HG02973 (cell line): ENCODE data around the gene ZBTB44.
"Not testable (repeated sequence)": the region's sequence is repeated elsewhere in the genome, so short reads cannot be mapped to it uniquely, and the experiment has no call there.

Experiments
- ATAC-seq: cut with Tn5 transposase; IDR thresholded peaks from one replicate; pipeline ENCODE4 v1.9.1; 2021; ENCODE audit warnings: moderate library complexity; ENCODE audit not compliant: unreplicated experiment

Gene ZBTB44

GRCh38 chr11:130313383-130314183, 1.1 kb downstream of the ZBTB44 start:
- no peak for ATAC-seq

GRCh38 chr11:130312046-130312445, 2.7 kb downstream of the ZBTB44 start:
- ATAC-seq = no peak

GRCh38 chr11:130310622-130311021, 4.1 kb downstream of the ZBTB44 start:
- ATAC-seq = no peak

GRCh38 chr11:130308886-130309285, 5.8 kb downstream of the ZBTB44 start:
- no peak for ATAC-seq

GRCh38 chr11:130308059-130308458, 6.7 kb downstream of the ZBTB44 start:
- ATAC-seq = no peak

GRCh38 chr11:130304651-130305050, 10.1 kb downstream of the ZBTB44 start:
- ATAC-seq = no peak

GRCh38 chr11:130301002-130301401, 13.7 kb downstream of the ZBTB44 start:
- ATAC-seq = no peak

- ATAC-seq = peak; percentile 61
Observed at GRCh38 chr11:130300567-130300966, 14.2 kb downstream of the ZBTB44 start.

- no peak for ATAC-seq
Observed at GRCh38 chr11:130299978-130300377, 14.7 kb downstream of the ZBTB44 start.

GRCh38 chr11:130295657-130296056, 19.1 kb downstream of the ZBTB44 start:
- no peak for ATAC-seq

- no peak for ATAC-seq
Observed at GRCh38 chr11:130282111-130282510, 32.6 kb downstream of the ZBTB44 start.

- ATAC-seq = not testable (repeated sequence)
Observed at GRCh38 chr11:130281341-130281740, 33.4 kb downstream of the ZBTB44 start.

GRCh38 chr11:130279989-130280388, 34.7 kb downstream of the ZBTB44 start:
- ATAC-seq = no peak

GRCh38 chr11:130278745-130279144, 36.0 kb downstream of the ZBTB44 start:
- ATAC-seq = peak; percentile 52

GRCh38 chr11:130278151-130278550, 36.6 kb downstream of the ZBTB44 start:
- ATAC-seq = no peak

GRCh38 chr11:130272336-130272735, 42.4 kb downstream of the ZBTB44 start:
- no peak for ATAC-seq

- ATAC-seq = peak; percentile 80
Observed at GRCh38 chr11:130269326-130269943, 45.3 kb downstream of the ZBTB44 start.

GRCh38 chr11:130263351-130263750, 51.4 kb downstream of the ZBTB44 start:
- no peak for ATAC-seq

GRCh38 chr11:130262424-130262823, 52.3 kb downstream of the ZBTB44 start:
- ATAC-seq = no peak

GRCh38 chr11:130261571-130261970, 53.1 kb downstream of the ZBTB44 start:
- ATAC-seq = no peak

GRCh38 chr11:130260742-130261141, 54.0 kb downstream of the ZBTB44 start:
- ATAC-seq = no peak

GRCh38 chr11:130260080-130260627, 54.6 kb downstream of the ZBTB44 start:
- no peak for ATAC-seq
